Transverse colon (tissue), 4 donors: ENCODE results near the gene CEACAM7. TPM values are rescaled to one million over a fixed set of nuclear protein-coding genes. Genes with fewer than 3 reads are reported as not detected.

Experiments used
- DNase-seq: peaks from one replicate; pipeline ENCODE4 v3.0.0-alpha.2; 2019
- H3K27ac ChIP-seq, 4 donors: fragments of 200-600 bp; sonication (generic); 2 replicates each; pipeline ENCODE4 v1.5.1; 2016 to 2018; ENCODE audit warnings: inconsistent platforms in 4 of 4
- H3K27me3 ChIP-seq: fragments of 200-600 bp; sonication (generic); 2 replicates; pipeline ENCODE4 v1.5.1; 2017; ENCODE audit warnings: inconsistent platforms
- H3K36me3 ChIP-seq, 4 donors: fragments of 200-600 bp; sonication (generic); 2 replicates each; pipeline ENCODE4 v1.5.1; 2017 to 2019; ENCODE audit warnings: inconsistent platforms in 4 of 4
- H3K4me1 ChIP-seq, 4 donors: fragments of 200-600 bp; sonication (generic); 2 replicates each; pipeline ENCODE4 v1.5.1; 2017 to 2020; ENCODE audit warnings: inconsistent platforms in 4 of 4
- H3K4me3 ChIP-seq, 4 donors: fragments of 200-600 bp; sonication (generic); 1 replicate in 1 of 4; 2 replicates in 3 of 4; pipeline versions ENCODE4 v1.5.1 to v1.6.1; 2017 to 2019; ENCODE audit warnings: inconsistent platforms in 4 of 4
- H3K9me3 ChIP-seq, 2 donors: fragments of 200-600 bp; sonication (generic); 2 replicates each; pipeline ENCODE4 v1.5.1; 2017 to 2019; ENCODE audit warnings: inconsistent platforms in 2 of 2
- CTCF ChIP-seq, 5 experiments: fragments of 200-600 bp in 3 of 5; fragments of 450-650 bp in 2 of 5; sonication (generic) in 3 of 5; IDR thresholded peaks; 1 replicate in 2 of 5; 2 replicates in 3 of 5; pipeline ENCODE4 v1.5.1; 2016 to 2017; ENCODE audit warnings: antibody characterized with exemption in 5 of 5, inconsistent platforms in 3 of 5, mild to moderate bottlenecking in 2 of 5, moderate library complexity in 1 of 5
- EP300 ChIP-seq: sonication (generic); formaldehyde crosslinking; IDR thresholded peaks from one replicate; pipeline ENCODE4 v1.6.1; 2017; ENCODE audit warnings: antibody characterized with exemption, low read depth
- POLR2A ChIP-seq: fragments of 450-650 bp; IDR thresholded peaks from one replicate; pipeline ENCODE4 v1.6.1; 2016; ENCODE audit warnings: antibody characterized with exemption, mild to moderate bottlenecking, moderate library complexity
- POLR2AphosphoS5 ChIP-seq, 3 donors: sonication (generic); formaldehyde crosslinking; IDR thresholded peaks; one replicate each; pipeline ENCODE4 v1.6.1; 2016; ENCODE audit warnings: antibody characterized with exemption in 3 of 3
- WGBS, 2 donors: methylation state at CpG; one replicate each; pipeline ENCODE4 v1.1.5; 2018; ENCODE audit warnings: low coverage in 1 of 2; 5-methylcytosine and 5-hydroxymethylcytosine counted together
- in situ Hi-C, 4 donors: fragments of 200-750 bp; cut with MboI; loops; one replicate each; pipeline versions ENCODE4 v1.15.0 to v1.15.1; 2017; ENCODE audit warnings: low sequenced_read_pairs in 3 of 4, low pct_ligation_motif_present in 1 of 4, low pct_unique_long_range_greater_than_20kb in 1 of 4
- intact Hi-C: fragments of 100-400 bp; cut with DNase I; formaldehyde crosslinking; loops from one replicate; pipeline ENCODE4 v1.15.1; 2023; ENCODE audit warnings: low total_unique reads
- total RNA-seq, 4 donors: library from RNA; depleted of rRNA; stranded (reverse); fragments of >200 nt; gene quantifications; one replicate each; pipeline ENCODE4 v1.1.0, GENCODE V29; 2016

Gene CEACAM7
- total RNA-seq, 4 donors from 2014 or later, result 26.3 to 2,498 (median 1,946) TPM

- Histone ChIP-seq H3K36me3 (no peaks in the 10 kb centered on the region), H3K27ac (peak overlapping the region in 3 of 4 donors; percentile 58 to 67 (median 60)), H3K27me3 (no peaks in the 10 kb centered on the region), H3K4me3 (peak overlapping the region in 1 of 4 donors; percentile 36), H3K4me1 (peaks cover 0 to 4% (median 0%) of the 10 kb centered on the region in 4 donors), H3K9me3 (no peaks in the 10 kb centered on the region)
- no peak for DNase-seq
- in situ Hi-C loops (loop anchor here in 1 of 4 donors (10.0 kb wide), 1 partner anchor 137 kb away; no protein-coding TSS in a partner anchor), intact Hi-C loops (no loop called here)
- TF ChIP-seq POLR2A (no peak), CTCF (IDR thresholded peaks at IDR 0.05) (no peak), POLR2AphosphoS5 (IDR thresholded peaks at IDR 0.05) (no peak), EP300 (no peak)
- WGBS, 2 donors, result 83% methylated on average over 3 of the region's 3 CpGs; no CpG with 5 or more reads in 1 of the 2 donors
Measured at GRCh38 chr19:41687419-41687818, 651 bp downstream of the CEACAM7 start.

GRCh38 chr19:41682437-41682836 lies 5.6 kb downstream of the CEACAM7 start:
- TF ChIP-seq EP300 (no peak), POLR2AphosphoS5 (IDR thresholded peaks at IDR 0.05) (peak in 1 of 3 donors; percentile 61), CTCF (IDR thresholded peaks at IDR 0.05) (no peak)
- peak; percentile 83 for DNase-seq
- intact Hi-C loops (no loop called here), in situ Hi-C loops (loop anchor here in 1 of 4 donors (10.0 kb wide), 1 partner anchor 142 kb away; no protein-coding TSS in a partner anchor)
- H3K4me1 ChIP-seq, result peaks cover 0 to 5% (median 2%) of the 10 kb centered on the region in 4 donors
- no peak overlapping the region for H3K4me3 ChIP-seq
- H3K9me3 ChIP-seq, result no peaks in the 10 kb centered on the region
- peaks cover 20% of the 10 kb centered on the region for H3K27me3 ChIP-seq
- WGBS, 2 donors, result 21 to 38% methylated on average over 5 to 6 of the region's 6 CpGs
- H3K27ac ChIP-seq, result peak overlapping the region; percentile 8 to 70 (median 58)
- H3K36me3 ChIP-seq, result no peaks in the 10 kb centered on the region

- TF ChIP-seq EP300 (peak; percentile 49), POLR2AphosphoS5 (IDR thresholded peaks at IDR 0.05) (peak in 2 of 3 donors; percentile 56 to 81), POLR2A (peak; percentile 12), CTCF (IDR thresholded peaks at IDR 0.05) (no peak)
- in situ Hi-C loops, result no loop called here
- 34 to 50% methylated on average over 2 to 5 of the region's 5 CpGs for WGBS, 2 donors
- Histone ChIP-seq H3K36me3 (no peaks in the 10 kb centered on the region), H3K27me3 (peaks cover 19% of the 10 kb centered on the region), H3K27ac (peak overlapping the region; percentile 55 to 78 (median 78)), H3K4me1 (peaks cover 0 to 34% (median 9%) of the 10 kb centered on the region in 4 donors), H3K9me3 (peaks cover 2 to 3% of the 10 kb centered on the region in 2 donors), H3K4me3 (no peak overlapping the region)
- intact Hi-C loops, result no loop called here
- DNase-seq, result peak; percentile 72
Measured at GRCh38 chr19:41671486-41671885, 16.6 kb downstream of the CEACAM7 start.

- in situ Hi-C loops (no loop called here), intact Hi-C loops (no loop called here)
- H3K27me3 ChIP-seq, result peaks cover 18% of the 10 kb centered on the region
- H3K4me3 ChIP-seq, result no peak overlapping the region
- peaks cover 10% of the 10 kb centered on the region in 2 donors for H3K9me3 ChIP-seq
- peak in 1 of 3 donors; percentile 57 for TF ChIP-seq POLR2AphosphoS5 (IDR thresholded peaks at IDR 0.05)
- peak; percentile 76 for TF ChIP-seq EP300
- no peak for TF ChIP-seq POLR2A
- peak overlapping the region; percentile 55 to 78 (median 78) for H3K27ac ChIP-seq
- H3K4me1 ChIP-seq, result peaks cover 0 to 34% (median 9%) of the 10 kb centered on the region in 4 donors
- DNase-seq, result peak; percentile 70
- H3K36me3 ChIP-seq, result no peaks in the 10 kb centered on the region
Measured at GRCh38 chr19:41670755-41671154, 17.3 kb downstream of the CEACAM7 start.
